GM23248 (cell line): ENCODE data around the gene FOXS1.

Experiments used
- EZH2 ChIP-seq: fragments of 200-600 bp; sonication (generic); IDR thresholded peaks from 2 replicates; pipeline ENCODE4 v1.6.1; 2018; ENCODE audit warnings: antibody characterized with exemption, mild to moderate bottlenecking; ENCODE audit not compliant: insufficient read depth, poor library complexity, severe bottlenecking
- EZH2phosphoT487 ChIP-seq: fragments of 200-600 bp; sonication (generic); IDR thresholded peaks from 2 replicates; pipeline ENCODE4 v1.6.1; 2018; ENCODE audit warnings: antibody characterized with exemption, moderate library complexity, mild to moderate bottlenecking, low read depth; ENCODE audit not compliant: insufficient read depth

GRCh38 chr20:31853481-31853880, 8.1 kb upstream of the FOXS1 start:
- no peak for TF ChIP-seq EZH2
- no peak for TF ChIP-seq EZH2phosphoT487
